K562 (cell line): ENCODE data around the gene VWA3B.

Source experiments
- BRCA1 ChIP-seq, 2 experiments: fragments of 450-650 bp in 1 of 2; sonication (generic) in 1 of 2; formaldehyde crosslinking in 1 of 2; IDR thresholded peaks; 2 replicates each; pipeline versions ENCODE4 v1.5.0 to v1.6.1; 2017 to 2020; ENCODE audit warnings: mild to moderate bottlenecking in 1 of 2, missing genetic modification reagents in 1 of 2
- EZH2 ChIP-seq: IDR thresholded peaks from 2 replicates; pipeline ENCODE4 v1.6.1; 2012; ENCODE audit warnings: low read depth, mild to moderate bottlenecking, inconsistent platforms, low read length, borderline replicate concordance
- FOXJ3 ChIP-seq: sonication (generic); formaldehyde crosslinking; IDR thresholded peaks from 2 replicates; pipeline ENCODE4 v1.4.0; 2020; ENCODE audit warnings: mild to moderate bottlenecking, missing genetic modification reagents
- KLF16 ChIP-seq: IDR thresholded peaks from 2 replicates; pipeline ENCODE4 v1.6.1; 2016; ENCODE audit warnings: antibody characterized with exemption
- MEF2A ChIP-seq: IDR thresholded peaks from 2 replicates; pipeline ENCODE4 v1.6.1; 2011; ENCODE audit warnings: low read depth, mild to moderate bottlenecking, low read length, moderate library complexity; ENCODE audit not compliant: control insufficient read depth
- TEAD4 ChIP-seq, 2 experiments: sonication (generic) in 1 of 2; formaldehyde crosslinking in 1 of 2; IDR thresholded peaks; 2 replicates each; pipeline versions ENCODE4 v1.6.1 to v1.8.0; 2012 to 2022; ENCODE audit warnings: borderline replicate concordance in 1 of 2, inconsistent platforms in 1 of 2, low read length in 1 of 2, mild to moderate bottlenecking in 1 of 2, missing genetic modification reagents in 1 of 2
- XRCC4 ChIP-seq: IDR thresholded peaks from one replicate; pipeline ENCODE4 v1.6.1; 2011; ENCODE audit not compliant: insufficient read depth, insufficient read length; ENCODE audit errors: extremely low read depth
- ZBTB7A ChIP-seq: IDR thresholded peaks from 2 replicates; pipeline ENCODE4 v1.6.1; 2011; ENCODE audit warnings: low read depth, mild to moderate bottlenecking, low read length, moderate library complexity, borderline replicate concordance; ENCODE audit not compliant: control insufficient read depth
- ZNF175 ChIP-seq: fragments of 200-800 bp; sonication (Bioruptor generic); IDR thresholded peaks from 2 replicates; pipeline ENCODE4 v1.6.1; 2016; ENCODE audit warnings: low read depth, mild to moderate bottlenecking, missing genetic modification characterization, missing compliant biosample characterization
- TF ChIP-seq, protein P1 (sequence below): fragments of 250-450 bp; sonication (Bioruptor Pico); IDR thresholded peaks from 2 replicates; pipeline ENCODE4 v1.8.0; 2022; ENCODE audit warnings: inconsistent platforms
- TF ChIP-seq, protein P2 (sequence below), 3 experiments: IDR thresholded peaks in 2 of 3; conservative IDR thresholded peaks in 1 of 3; 2 replicates each; pipeline ENCODE4 v1.5.1; 2011 to 2012; ENCODE audit warnings: low read length in 3 of 3, mild to moderate bottlenecking in 3 of 3, control low read depth in 2 of 3, improper control_type of control experiment in 1 of 3, inconsistent platforms in 1 of 3, low read depth in 1 of 3, mixed read lengths in 1 of 3, moderate library complexity in 1 of 3; ENCODE audit not compliant: insufficient read depth in 2 of 3

DNA sequence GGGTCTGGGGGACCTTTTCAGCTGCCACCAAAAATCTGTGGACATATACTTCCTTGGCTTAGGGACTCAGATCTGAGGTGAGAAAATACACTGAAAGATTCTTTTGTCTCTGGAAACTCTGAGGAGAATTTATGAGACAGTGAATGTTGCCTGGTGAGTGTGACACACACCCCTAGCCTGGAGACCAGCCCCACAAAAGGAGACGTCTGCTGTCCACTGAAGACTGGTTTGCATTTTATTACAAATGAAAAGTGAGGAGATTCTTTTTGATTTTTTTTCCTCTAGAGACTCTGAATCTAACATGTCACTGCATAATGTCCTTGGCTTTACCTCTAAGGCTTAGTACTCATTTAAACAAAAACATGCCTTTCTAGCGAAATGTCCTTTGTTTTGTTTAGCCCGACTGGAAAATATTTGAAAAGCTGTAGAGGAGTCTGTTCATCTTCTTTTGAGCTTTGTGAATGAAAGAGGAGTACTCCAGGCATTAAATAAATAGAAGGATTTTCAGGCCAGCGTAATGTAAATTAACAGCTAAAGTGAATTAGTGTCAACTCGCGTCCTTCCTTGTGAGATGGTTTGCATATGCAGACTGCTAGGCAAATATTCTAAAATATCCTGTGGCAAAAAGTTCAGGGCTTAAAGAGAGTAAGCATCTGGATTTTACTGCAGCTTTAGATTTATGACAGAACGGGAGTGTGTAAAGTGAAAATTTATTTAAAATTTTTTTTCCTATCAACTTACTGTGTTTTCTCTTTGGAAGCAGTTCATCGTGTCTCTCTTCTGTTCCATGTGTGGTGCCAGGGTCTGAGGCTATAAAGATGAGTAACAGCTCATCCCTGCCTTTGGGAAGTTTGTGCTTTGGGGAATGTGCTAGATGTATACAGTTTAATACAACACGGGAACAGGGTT is 125.4 kb downstream of the VWA3B start:
- TF ChIP-seq FOXJ3 = no peak
- TF ChIP-seq ZNF175 (CRISPR knock-in tag) = no peak
- TF ChIP-seq, protein P1, sequence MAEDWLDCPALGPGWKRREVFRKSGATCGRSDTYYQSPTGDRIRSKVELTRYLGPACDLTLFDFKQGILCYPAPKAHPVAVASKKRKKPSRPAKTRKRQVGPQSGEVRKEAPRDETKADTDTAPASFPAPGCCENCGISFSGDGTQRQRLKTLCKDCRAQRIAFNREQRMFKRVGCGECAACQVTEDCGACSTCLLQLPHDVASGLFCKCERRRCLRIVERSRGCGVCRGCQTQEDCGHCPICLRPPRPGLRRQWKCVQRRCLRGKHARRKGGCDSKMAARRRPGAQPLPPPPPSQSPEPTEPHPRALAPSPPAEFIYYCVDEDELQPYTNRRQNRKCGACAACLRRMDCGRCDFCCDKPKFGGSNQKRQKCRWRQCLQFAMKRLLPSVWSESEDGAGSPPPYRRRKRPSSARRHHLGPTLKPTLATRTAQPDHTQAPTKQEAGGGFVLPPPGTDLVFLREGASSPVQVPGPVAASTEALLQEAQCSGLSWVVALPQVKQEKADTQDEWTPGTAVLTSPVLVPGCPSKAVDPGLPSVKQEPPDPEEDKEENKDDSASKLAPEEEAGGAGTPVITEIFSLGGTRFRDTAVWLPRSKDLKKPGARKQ = no peak
- no peak for TF ChIP-seq TEAD4 (IDR thresholded peaks at IDR 0.05; ENCODE audit: low read length)
- no peak for TF ChIP-seq TEAD4 (CRISPR knock-in tag; IDR thresholded peaks at IDR 0.05; ENCODE audit: borderline replicate concordance)
- TF ChIP-seq, protein P2, sequence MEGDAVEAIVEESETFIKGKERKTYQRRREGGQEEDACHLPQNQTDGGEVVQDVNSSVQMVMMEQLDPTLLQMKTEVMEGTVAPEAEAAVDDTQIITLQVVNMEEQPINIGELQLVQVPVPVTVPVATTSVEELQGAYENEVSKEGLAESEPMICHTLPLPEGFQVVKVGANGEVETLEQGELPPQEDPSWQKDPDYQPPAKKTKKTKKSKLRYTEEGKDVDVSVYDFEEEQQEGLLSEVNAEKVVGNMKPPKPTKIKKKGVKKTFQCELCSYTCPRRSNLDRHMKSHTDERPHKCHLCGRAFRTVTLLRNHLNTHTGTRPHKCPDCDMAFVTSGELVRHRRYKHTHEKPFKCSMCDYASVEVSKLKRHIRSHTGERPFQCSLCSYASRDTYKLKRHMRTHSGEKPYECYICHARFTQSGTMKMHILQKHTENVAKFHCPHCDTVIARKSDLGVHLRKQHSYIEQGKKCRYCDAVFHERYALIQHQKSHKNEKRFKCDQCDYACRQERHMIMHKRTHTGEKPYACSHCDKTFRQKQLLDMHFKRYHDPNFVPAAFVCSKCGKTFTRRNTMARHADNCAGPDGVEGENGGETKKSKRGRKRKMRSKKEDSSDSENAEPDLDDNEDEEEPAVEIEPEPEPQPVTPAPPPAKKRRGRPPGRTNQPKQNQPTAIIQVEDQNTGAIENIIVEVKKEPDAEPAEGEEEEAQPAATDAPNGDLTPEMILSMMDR (IDR thresholded peaks at IDR 0.05 in 2 of 3, conservative IDR thresholded peaks at IDR 0.05 in 1 of 3; ENCODE audit: insufficient read depth in 2 of 3, low read depth in 1 of 3, low read length in 3 of 3) = no peak
- TF ChIP-seq ZBTB7A = no peak
- TF ChIP-seq EZH2 = no peak
- TF ChIP-seq BRCA1 (IDR thresholded peaks at IDR 0.05) = no peak
- TF ChIP-seq BRCA1 (CRISPR knock-in tag; IDR thresholded peaks at IDR 0.05) = no peak
- TF ChIP-seq MEF2A = no peak
- no peak for TF ChIP-seq KLF16
- no peak for TF ChIP-seq XRCC4
